ENCODE measurements around the gene LPO.

Gene LPO

DNA sequence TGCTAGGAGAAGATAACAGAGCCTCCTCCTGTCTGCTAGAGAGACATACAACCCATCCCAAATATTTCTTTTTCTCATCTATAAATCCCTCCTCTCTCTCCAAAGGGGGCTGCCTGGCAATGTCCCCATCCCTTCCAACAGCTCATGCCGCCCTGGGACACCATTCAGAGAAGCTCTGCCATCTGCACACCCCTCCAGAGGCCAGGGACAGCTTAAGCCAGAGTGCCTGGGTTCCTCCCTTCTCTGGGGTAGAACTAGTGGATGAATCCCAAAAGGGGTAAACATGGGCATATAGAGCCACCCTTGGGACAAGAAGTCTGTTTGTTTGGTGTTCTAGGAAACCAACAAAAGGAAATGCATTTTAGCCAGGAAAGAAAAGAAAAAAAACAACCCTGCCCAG, 2.6 kb upstream of the LPO start:
- TF ChIP-seq CTCF (IDR thresholded peaks at IDR 0.05; ENCODE audit: low read length, missing control alignments) = no peak
- no peak overlapping the region for H3K4me3 ChIP-seq (replicated peaks; ENCODE audit: low read depth, low read length)
- DNase-seq (ENCODE audit: low read depth) = no peak

GRCh38 chr17:58236394-58236793, 2.0 kb upstream of the LPO start:
- TF ChIP-seq CTCF (IDR thresholded peaks at IDR 0.05; ENCODE audit: low read length, missing control alignments) = no peak
- no peak for DNase-seq (ENCODE audit: low read depth)
- H3K4me3 ChIP-seq (replicated peaks; ENCODE audit: low read depth, low read length) = no peak overlapping the region

DNA sequence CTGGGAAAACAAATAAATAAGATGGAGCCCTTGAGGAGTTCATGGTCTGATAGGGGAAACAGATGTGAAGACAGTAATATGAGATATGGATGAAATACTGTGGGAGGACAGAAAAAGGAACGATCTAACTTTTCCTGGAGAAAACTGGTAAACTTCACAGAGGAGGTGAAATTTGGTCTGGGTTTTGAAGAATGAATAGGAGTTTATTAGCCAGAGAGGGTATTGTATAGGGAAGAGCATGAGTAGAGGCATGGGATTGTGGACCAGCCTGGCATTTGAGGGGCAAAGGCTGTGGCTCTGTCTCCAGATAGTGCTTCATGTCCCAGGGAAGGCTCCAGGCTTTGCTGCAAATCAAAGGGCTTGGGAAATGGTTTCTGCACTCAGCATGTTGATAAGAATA, 1.6 kb downstream of the LPO start:
- no peak for DNase-seq (ENCODE audit: low read depth)
- H3K4me3 ChIP-seq (replicated peaks; ENCODE audit: low read depth, low read length) = no peak overlapping the region
- TF ChIP-seq CTCF (IDR thresholded peaks at IDR 0.05; ENCODE audit: low read length, missing control alignments) = no peak

DNA sequence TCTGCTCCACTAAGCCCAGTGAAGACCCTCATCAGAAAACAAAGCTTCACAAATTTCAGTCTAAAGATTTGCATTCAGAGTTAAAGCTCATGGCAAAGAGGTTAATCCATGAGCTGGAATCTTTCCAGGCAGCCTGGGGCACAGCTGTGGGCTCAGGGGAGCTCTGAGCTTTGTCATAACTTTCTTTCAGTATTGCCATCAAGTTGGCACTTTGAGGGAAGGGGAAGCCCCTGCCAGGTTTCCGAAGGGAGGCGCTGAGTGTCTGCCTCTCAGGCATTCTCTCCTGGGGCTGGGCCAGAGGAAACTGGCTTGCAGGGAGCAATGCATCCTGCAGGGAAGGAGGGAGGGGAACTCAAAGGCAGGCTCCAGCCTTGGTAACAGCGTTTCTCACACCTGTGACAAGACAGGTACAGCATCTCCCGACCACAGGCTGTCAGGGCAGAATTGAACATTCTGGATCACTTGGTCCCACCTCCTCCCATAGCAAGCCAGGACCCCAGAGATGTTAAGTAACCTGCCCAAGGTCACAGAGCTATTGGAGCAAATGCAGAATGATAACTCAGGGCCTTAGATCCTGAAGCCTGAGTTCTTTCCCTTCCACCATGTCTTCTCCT, 3.9 kb downstream of the LPO start:
- TF ChIP-seq CTCF (IDR thresholded peaks at IDR 0.05; ENCODE audit: low read length, missing control alignments) = no peak
- no peak for DNase-seq (ENCODE audit: low read depth)
- H3K4me3 ChIP-seq (replicated peaks; ENCODE audit: low read depth, low read length) = no peak overlapping the region

- no peak for TF ChIP-seq CTCF (IDR thresholded peaks at IDR 0.05; ENCODE audit: low read length, missing control alignments)
- DNase-seq (ENCODE audit: low read depth) = no peak
Measured at GRCh38 chr17:58244963-58245362, 6.6 kb downstream of the LPO start.

DNA sequence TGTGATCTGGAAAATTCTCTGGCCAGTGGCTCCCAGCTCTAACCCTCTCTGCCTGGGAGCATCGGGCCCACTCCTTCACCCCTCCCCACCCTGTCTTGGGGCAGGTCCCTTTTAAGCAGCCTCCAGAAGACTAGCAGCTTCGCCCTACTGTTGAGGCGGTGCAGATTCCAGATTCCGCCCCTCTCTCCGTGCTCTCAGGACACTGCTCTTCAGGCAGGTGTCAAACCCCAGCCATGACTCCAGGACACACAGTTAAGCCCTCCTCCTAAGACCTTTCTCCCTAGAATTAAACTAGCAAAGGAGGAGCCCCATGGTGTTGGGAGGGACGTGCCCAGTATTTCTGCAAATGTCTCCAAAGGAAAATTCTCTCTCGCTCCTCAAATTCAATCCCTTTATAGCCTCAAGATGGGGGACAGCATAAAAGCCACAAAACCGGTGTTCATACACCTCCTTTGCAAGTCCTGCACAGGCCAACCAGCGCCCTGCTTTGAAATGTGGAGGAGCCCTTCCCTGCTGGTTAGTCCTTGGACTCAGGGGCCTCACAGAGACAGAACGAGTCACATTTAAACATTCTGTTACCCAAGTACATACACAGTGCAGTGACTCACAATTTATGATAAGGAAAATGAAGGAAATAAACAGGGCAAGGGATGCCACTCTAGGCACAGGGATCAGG, 7.2 kb downstream of the LPO start:
- H3K4me3 ChIP-seq (replicated peaks; ENCODE audit: low read depth, low read length) = no peak overlapping the region
- no peak for DNase-seq (ENCODE audit: low read depth)
- TF ChIP-seq CTCF (IDR thresholded peaks at IDR 0.05; ENCODE audit: low read length, missing control alignments) = no peak

More at GRCh38 chr17:58244963-58245362, 6.6 kb downstream of the LPO start:
- no peak overlapping the region for H3K4me3 ChIP-seq (replicated peaks; ENCODE audit: low read depth, low read length)
